Adrenal gland (tissue), 12 donors: ENCODE measurements around the gene ANKIB1. TPM values are rescaled to one million over a fixed set of nuclear protein-coding genes. Genes with fewer than 3 reads are reported as not detected.
A peak's percentile ranks its signal among the peaks of the same experiment; 100 is the strongest.
"Not testable (repeated sequence)": the region's sequence is repeated elsewhere in the genome, so short reads cannot be mapped to it uniquely, and the experiment has no call there.

Experiments
- DNase-seq, 7 donors: peaks; one replicate each; pipeline ENCODE4 v3.0.0-alpha.2; 2019 to 2020
- H3K27ac ChIP-seq, 5 donors: fragments of 200-600 bp; sonication (generic) in 4 of 5; 1 replicate in 3 of 5; 2 replicates in 2 of 5; pipeline versions ENCODE4 v1.5.1 to v1.8.0; 2016 to 2020; ENCODE audit warnings: mild to moderate bottlenecking in 1 of 5
- H3K27me3 ChIP-seq: fragments of 200-600 bp; 2 replicates; pipeline ENCODE4 v1.8.0; 2021
- H3K36me3 ChIP-seq, 2 donors: fragments of 200-600 bp; replicated peaks in 1 of 2; 1 replicate in 1 of 2; 2 replicates in 1 of 2; pipeline versions ENCODE4 v1.5.1 to v1.8.0; 2018 to 2022
- H3K4me1 ChIP-seq, 2 donors: fragments of 200-600 bp; replicated peaks in 1 of 2; 1 replicate in 1 of 2; 2 replicates in 1 of 2; pipeline versions ENCODE4 v1.5.1 to v1.8.0; 2018 to 2021
- H3K4me3 ChIP-seq, 4 donors: fragments of 200-600 bp; sonication (generic) in 3 of 4; one replicate each; pipeline ENCODE4 v1.5.1; 2016 to 2018
- H3K9me3 ChIP-seq, 3 donors: fragments of 200-600 bp; sonication (generic) in 1 of 3; replicated peaks in 1 of 3; 1 replicate in 2 of 3; 2 replicates in 1 of 3; pipeline versions ENCODE4 v1.5.1 to v1.8.0; 2016 to 2021
- CTCF ChIP-seq, 6 experiments: fragments of 450-650 bp in 4 of 6; fragments of 200-600 bp in 2 of 6; sonication (generic) in 1 of 6; IDR thresholded peaks; 1 replicate in 5 of 6; 2 replicates in 1 of 6; pipeline versions ENCODE4 v1.5.1 to v1.8.0; 2016 to 2021; ENCODE audit warnings: antibody characterized with exemption in 6 of 6, mild to moderate bottlenecking in 2 of 6, moderate library complexity in 1 of 6
- POLR2A ChIP-seq, 2 donors: fragments of 450-650 bp; IDR thresholded peaks; one replicate each; pipeline ENCODE4 v1.6.1; 2017; ENCODE audit warnings: antibody characterized with exemption in 2 of 2, mild to moderate bottlenecking in 2 of 2, moderate library complexity in 1 of 2
- WGBS, 4 donors: extraction: QIAGEN DNeasy Blood & Tissue Kit in 2 of 4; methylation state at CpG; one replicate each; pipeline versions ENCODE4 v1.1.5 to v1.1.7; 2013 to 2017; 5-methylcytosine and 5-hydroxymethylcytosine counted together
- intact Hi-C, 2 donors: fragments of 100-400 bp; cut with DNase I; formaldehyde crosslinking; loops; one replicate each; pipeline versions ENCODE4 v1.14.1 to v1.15.0; 2022 to 2023
- polyA plus RNA-seq, 3 donors: library from polyadenylated mRNA; stranded (reverse); fragments of 200-250 nt in 2 of 3; fragments of 350-450 nt in 1 of 3; fragmentation: Illumina TruSeq in 1 of 3; extraction: RNeasy Lipid Tissue Mini Kit (QIAGEN cat#74804) in 1 of 3; gene quantifications; one replicate each; pipeline ENCODE4 v1.2.3, GENCODE V29; 2013 to 2014
- total RNA-seq, 9 donors: library from RNA; depleted of rRNA in 4 of 9; stranded (reverse); fragments of >200 nt in 4 of 9; fragments of 120-200 nt in 1 of 9; fragmentation: NEBNext Ultra II Directional in 1 of 9; extraction: Animal tissue kit (Norgen Biotek cat#: 25700) in 1 of 9; gene quantifications; one replicate each; pipeline versions ENCODE4 v1.1.0 to v1.2.4, GENCODE V29; 2013 to 2023
- donor health status: healthy with polysubstance abuse.
- donor health status: Bipolar disorder and iron deficiency.
- donor health status: DM: yes; HTN: yes; CAD: no.
- donor health status: DM: no; HTN: no; CAD: no.
- donor health status: DM: no; HTN: no; CAD: no.
- donor health status: DM: yes; HTN: yes; CAD: no.

ANKIB1 gene
- total and polyA plus RNA-seq, 12 donors = 10.3 to 57.0 (median 42.9) TPM

GRCh38 chr7:92436612-92437445 is 191.1 kb downstream of the ANKIB1 start:
- Histone ChIP-seq H3K4me1 (no peaks in the 10 kb centered on the region), H3K9me3 (no peaks in the 10 kb centered on the region), H3K4me3 (no peak overlapping the region), H3K27ac (no peak overlapping the region), H3K27me3 (no peaks in the 10 kb centered on the region), H3K36me3 (no peaks in the 10 kb centered on the region)
- no peak for DNase-seq
- WGBS, 4 donors = 58 to 80% (median 71%) methylated on average over 6 to 7 of the region's 7 CpGs
- no peak for TF ChIP-seq POLR2A (IDR thresholded peaks at IDR 0.05)
- intact Hi-C loops = no loop called here

GRCh38 chr7:92437956-92438491 is 192.2 kb downstream of the ANKIB1 start:
- Histone ChIP-seq H3K4me1 (no peaks in the 10 kb centered on the region), H3K9me3 (no peaks in the 10 kb centered on the region), H3K27me3 (no peaks in the 10 kb centered on the region), H3K4me3 (no peak overlapping the region), H3K36me3 (no peaks in the 10 kb centered on the region), H3K27ac (no peak overlapping the region)
- TF ChIP-seq POLR2A (IDR thresholded peaks at IDR 0.05) (no peak), CTCF (IDR thresholded peaks at IDR 0.05) (no peak)
- WGBS, 4 donors = 68 to 74% (median 71%) methylated on average over 6 of the region's 6 CpGs
- intact Hi-C loops = no loop called here
- no peak for DNase-seq

GRCh38 chr7:92442720-92443119 is 196.9 kb downstream of the ANKIB1 start:
- intact Hi-C loops, H3K9me3 ChIP-seq, H3K4me1 ChIP-seq, H3K4me3 ChIP-seq, H3K27me3 ChIP-seq, H3K36me3 ChIP-seq, DNase-seq, H3K27ac ChIP-seq: not testable (repeated sequence)
- WGBS, 4 donors = 74 to 85% (median 82%) methylated on average over 2 of the region's 2 CpGs

GRCh38 chr7:92446869-92447344 is 201.1 kb downstream of the ANKIB1 start:
- Histone ChIP-seq H3K36me3 (peaks cover 0 to 26% of the 10 kb centered on the region in 2 donors), H3K4me3 (peak overlapping the region in 1 of 4 donors; percentile 89), H3K4me1 (peaks cover 0 to 11% of the 10 kb centered on the region in 2 donors), H3K27me3 (no peaks in the 10 kb centered on the region), H3K9me3 (no peaks in the 10 kb centered on the region), H3K27ac (peak overlapping the region in 3 of 5 donors; percentile 94 to 97 (median 97))
- WGBS, 4 donors = 49 to 56% (median 53%) methylated on average over 21 of the region's 21 CpGs
- peak in 1 of 7 donors; percentile 21 for DNase-seq
- intact Hi-C loops = loop anchor here in 1 of 2 donors (5.0 kb wide), 1 partner anchor 270 kb away; the partner anchor contains the start of gene LRRD1
- TF ChIP-seq CTCF (IDR thresholded peaks at IDR 0.05) (peak in 1 of 6 experiments; percentile 96), POLR2A (IDR thresholded peaks at IDR 0.05) (no peak)
